GM23248 (cell line): ENCODE results near the gene RAPSN. TPM values are rescaled to one million over a fixed set of nuclear protein-coding genes. Genes with fewer than 3 reads are reported as not detected.

ENCODE experiments used
- DNase-seq: peaks from one replicate; pipeline ENCODE4 v3.0.0-alpha.2; 2015
- H2AFZ ChIP-seq: fragments of 200-600 bp; sonication (generic); 2 replicates; pipeline ENCODE4 v1.6.1; 2016; ENCODE audit warnings: antibody characterized with exemption
- H3F3A ChIP-seq: fragments of 200-600 bp; sonication (generic); 2 replicates; pipeline ENCODE4 v1.6.1; 2016; ENCODE audit warnings: mild to moderate bottlenecking, antibody characterized with exemption, mixed run types; ENCODE audit not compliant: insufficient read depth
- H3K27ac ChIP-seq: fragments of 200-600 bp; sonication (generic); 2 replicates; pipeline ENCODE4 v1.5.1; 2016; ENCODE audit warnings: mild to moderate bottlenecking
- H3K27me3 ChIP-seq: fragments of 200-600 bp; sonication (generic); replicated peaks from 2 replicates; pipeline ENCODE4 v1.6.1; 2016; ENCODE audit warnings: mild to moderate bottlenecking; ENCODE audit not compliant: insufficient read depth
- H3K36me3 ChIP-seq: fragments of 200-600 bp; sonication (generic); 2 replicates; pipeline ENCODE4 v1.6.1; 2016; ENCODE audit warnings: low read depth, mild to moderate bottlenecking
- H3K4me1 ChIP-seq: fragments of 200-600 bp; sonication (generic); 2 replicates; pipeline ENCODE4 v1.6.1; 2016; ENCODE audit warnings: mild to moderate bottlenecking; ENCODE audit not compliant: insufficient read depth
- H3K4me2 ChIP-seq: fragments of 200-600 bp; sonication (generic); one replicate; pipeline ENCODE4 v1.6.1; 2016; ENCODE audit warnings: mild to moderate bottlenecking; ENCODE audit not compliant: unreplicated experiment
- H3K4me3 ChIP-seq: fragments of 200-600 bp; sonication (generic); 2 replicates; pipeline ENCODE4 v1.5.1; 2016; ENCODE audit warnings: mild to moderate bottlenecking
- H3K79me2 ChIP-seq: fragments of 200-600 bp; sonication (generic); 2 replicates; pipeline ENCODE4 v1.6.1; 2016; ENCODE audit warnings: mild to moderate bottlenecking; ENCODE audit not compliant: insufficient read depth
- H3K9ac ChIP-seq: fragments of 200-600 bp; sonication (generic); 2 replicates; pipeline ENCODE4 v1.6.1; 2016; ENCODE audit warnings: mild to moderate bottlenecking
- H3K9me2 ChIP-seq: fragments of 200-600 bp; sonication (generic); 2 replicates; pipeline ENCODE4 v1.6.1; 2016; ENCODE audit warnings: mixed run types, mild to moderate bottlenecking, moderate library complexity; ENCODE audit not compliant: insufficient read depth
- H3K9me3 ChIP-seq: fragments of 200-600 bp; sonication (generic); one replicate; pipeline ENCODE4 v1.6.1; 2017; ENCODE audit warnings: low read depth
- H4K20me1 ChIP-seq: fragments of 200-600 bp; sonication (generic); 2 replicates; pipeline ENCODE4 v1.6.0; 2016; ENCODE audit not compliant: insufficient read depth
- EZH2 ChIP-seq: fragments of 200-600 bp; sonication (generic); IDR thresholded peaks from 2 replicates; pipeline ENCODE4 v1.6.1; 2018; ENCODE audit warnings: antibody characterized with exemption, mild to moderate bottlenecking; ENCODE audit not compliant: insufficient read depth, poor library complexity, severe bottlenecking
- EZH2phosphoT487 ChIP-seq: fragments of 200-600 bp; sonication (generic); IDR thresholded peaks from 2 replicates; pipeline ENCODE4 v1.6.1; 2018; ENCODE audit warnings: antibody characterized with exemption, moderate library complexity, mild to moderate bottlenecking, low read depth; ENCODE audit not compliant: insufficient read depth
- WGBS, 2 experiments: methylation state at CpG; one replicate each; pipeline ENCODE4 v1.1.6; 2015 to 2017; ENCODE audit warnings: low lambda C conversion rate in 2 of 2, low coverage in 1 of 2; ENCODE audit errors: missing lambda C conversion rate in 2 of 2; 5-methylcytosine and 5-hydroxymethylcytosine counted together
- in situ Hi-C: fragments of 300-500 bp; cut with MboI; formaldehyde crosslinking; loops from 2 replicates; pipeline ENCODE4 v1.15.0; 2020
- polyA plus RNA-seq: library from polyadenylated mRNA; unstranded; fragments of >200 nt; fragmentation: Nextera tagmentation; extraction: Ambion mirVana; gene quantifications from 2 replicates; pipeline ENCODE4 v1.2.1, GENCODE V29; 2016
- total RNA-seq: library from RNA; depleted of rRNA; stranded (reverse); fragments of >200 nt; shearing (Covaris generic); gene quantifications from 2 replicates; pipeline ENCODE4 v1.2.3, GENCODE V29; 2014

RAPSN gene
- total and polyA plus RNA-seq, 2 experiments from 2014 or later, result 0.11 to 0.22 TPM

- Histone ChIP-seq H3K9me3 (no peaks in the 10 kb centered on the region), H3K9me2 (no peaks in the 10 kb centered on the region), H2AFZ (no peak overlapping the region), H3K4me3 (peak overlapping the region; percentile 6), H3K4me1 (peaks cover 25% of the 10 kb centered on the region), H3K27ac (peak overlapping the region; percentile 87), H3F3A (peaks cover 29% of the 10 kb centered on the region), H3K27me3 (no peaks in the 10 kb centered on the region), H3K36me3 (no peaks in the 10 kb centered on the region; the same call in 1 of the 2 replicates), H3K4me2 (peak overlapping the region; percentile 40), H4K20me1 (peaks cover 10% of the 10 kb centered on the region), H3K9ac (peak overlapping the region; percentile 69), H3K79me2 (peaks cover 100% of the 10 kb centered on the region)
- peak; percentile 79 for DNase-seq
- WGBS, 2 experiments, result 37 to 45% methylated on average over 4 of the region's 4 CpGs
- no peak for TF ChIP-seq EZH2phosphoT487
- TF ChIP-seq EZH2, result no peak
- in situ Hi-C loops, result no loop called here
Measured at GRCh38 chr11:47495011-47495855, 46.3 kb upstream of the RAPSN start.

- 64 to 68% methylated on average over 2 of the region's 2 CpGs for WGBS, 2 experiments
- in situ Hi-C loops, result no loop called here
- Histone ChIP-seq H3F3A (peaks cover 10% of the 10 kb centered on the region), H3K4me1 (peaks cover 10% of the 10 kb centered on the region), H3K9me2 (no peaks in the 10 kb centered on the region), H3K9ac (no peak overlapping the region), H2AFZ (no peak overlapping the region), H4K20me1 (no peaks in the 10 kb centered on the region; the same call in 1 of the 2 replicates), H3K27me3 (no peaks in the 10 kb centered on the region), H3K36me3 (peaks cover 30% of the 10 kb centered on the region), H3K27ac (peak overlapping the region; percentile 19; the same call in 1 of the 2 replicates), H3K4me3 (no peak overlapping the region), H3K9me3 (no peaks in the 10 kb centered on the region), H3K4me2 (no peak overlapping the region), H3K79me2 (peaks cover 88% of the 10 kb centered on the region)
- TF ChIP-seq EZH2phosphoT487 (no peak), EZH2 (no peak)
- DNase-seq, result peak; percentile 50
Measured at GRCh38 chr11:47489395-47489755, 40.4 kb upstream of the RAPSN start.

GRCh38 chr11:47488674-47489394 lies 39.9 kb upstream of the RAPSN start:
- 93 to 96% methylated on average over 6 of the region's 6 CpGs for WGBS, 2 experiments
- H3K4me2 ChIP-seq, result no peak overlapping the region
- H3K27me3 ChIP-seq, result no peaks in the 10 kb centered on the region
- no peaks in the 10 kb centered on the region for H3K9me2 ChIP-seq
- H3K27ac ChIP-seq, result peak overlapping the region; percentile 9; the same call in 1 of the 2 replicates
- peaks cover 87% of the 10 kb centered on the region for H3K79me2 ChIP-seq
- H3K4me3 ChIP-seq, result no peak overlapping the region
- H4K20me1 ChIP-seq, result no peaks in the 10 kb centered on the region; the same call in 1 of the 2 replicates
- H3K9ac ChIP-seq, result no peak overlapping the region
- no peaks in the 10 kb centered on the region for H3K9me3 ChIP-seq
- TF ChIP-seq EZH2, result no peak
- no peak for TF ChIP-seq EZH2phosphoT487
- H3F3A ChIP-seq, result peaks cover 7% of the 10 kb centered on the region; the same call in 1 of the 2 replicates
- in situ Hi-C loops, result no loop called here
- H3K36me3 ChIP-seq, result peaks cover 36% of the 10 kb centered on the region
- H3K4me1 ChIP-seq, result peaks cover 7% of the 10 kb centered on the region
- no peak for DNase-seq
- no peak overlapping the region for H2AFZ ChIP-seq

DNA sequence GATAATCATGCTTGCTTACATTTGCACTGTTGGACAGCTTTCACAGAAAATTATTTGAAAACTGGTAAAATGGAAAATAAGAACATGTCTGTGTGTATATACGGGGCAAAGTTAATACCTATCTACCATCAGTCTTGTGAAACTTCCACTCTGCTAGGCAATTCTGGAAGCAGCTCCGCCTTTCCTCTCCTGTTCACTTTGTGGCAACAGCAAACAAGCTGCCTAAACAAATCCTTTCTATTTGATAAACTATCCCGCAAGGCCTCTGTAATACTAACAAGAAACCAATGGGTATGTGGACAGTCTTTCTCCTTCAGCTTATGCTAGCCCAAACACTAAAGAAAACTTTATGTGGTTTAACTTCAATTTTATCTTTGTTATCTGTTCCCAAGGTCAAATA lies 39.2 kb upstream of the RAPSN start:
- Histone ChIP-seq H3K27ac (no peak overlapping the region), H3K27me3 (no peaks in the 10 kb centered on the region), H3K9ac (no peak overlapping the region), H2AFZ (no peak overlapping the region), H3F3A (peaks cover 13% of the 10 kb centered on the region; the same call in 1 of the 2 replicates), H3K9me2 (no peaks in the 10 kb centered on the region), H3K4me1 (peaks cover 7% of the 10 kb centered on the region), H3K9me3 (no peaks in the 10 kb centered on the region), H3K36me3 (peaks cover 43% of the 10 kb centered on the region), H3K4me2 (no peak overlapping the region), H3K79me2 (peaks cover 87% of the 10 kb centered on the region), H4K20me1 (no peaks in the 10 kb centered on the region; the same call in 1 of the 2 replicates), H3K4me3 (no peak overlapping the region)
- WGBS, 2 experiments, result 97 to 100% methylated on average over 3 of the region's 3 CpGs
- TF ChIP-seq EZH2phosphoT487, result no peak
- TF ChIP-seq EZH2, result no peak
- in situ Hi-C loops, result no loop called here
- DNase-seq, result no peak
